HG02571 (cell line): ENCODE measurements around the gene SLC26A3.

Experiments
- ATAC-seq: cut with Tn5 transposase; IDR thresholded peaks from one replicate; pipeline ENCODE4 v1.9.1; 2021; ENCODE audit warnings: mild to moderate bottlenecking, moderate library complexity; ENCODE audit not compliant: unreplicated experiment

The SLC26A3 gene

DNA sequence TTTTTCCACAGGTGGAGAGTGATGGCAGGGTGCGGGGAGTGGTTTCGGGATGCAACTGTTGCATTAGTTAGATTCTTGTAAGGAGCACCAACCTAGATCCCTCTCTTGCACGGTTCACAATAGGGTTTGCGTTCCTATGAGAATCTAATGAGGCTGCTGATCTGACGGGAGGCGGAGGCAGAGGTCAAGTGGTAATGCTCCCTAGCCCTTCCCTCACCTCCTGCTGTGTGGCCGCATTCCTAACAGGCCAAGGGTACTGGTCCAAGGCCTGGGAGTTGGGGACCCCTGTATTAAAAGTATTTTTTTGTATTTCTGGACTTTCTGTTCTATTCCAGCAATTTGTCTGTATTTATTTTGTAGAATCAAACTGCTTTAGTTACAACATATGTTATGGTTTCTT lies 51.9 kb downstream of the SLC26A3 start:
- ATAC-seq, result no peak

DNA sequence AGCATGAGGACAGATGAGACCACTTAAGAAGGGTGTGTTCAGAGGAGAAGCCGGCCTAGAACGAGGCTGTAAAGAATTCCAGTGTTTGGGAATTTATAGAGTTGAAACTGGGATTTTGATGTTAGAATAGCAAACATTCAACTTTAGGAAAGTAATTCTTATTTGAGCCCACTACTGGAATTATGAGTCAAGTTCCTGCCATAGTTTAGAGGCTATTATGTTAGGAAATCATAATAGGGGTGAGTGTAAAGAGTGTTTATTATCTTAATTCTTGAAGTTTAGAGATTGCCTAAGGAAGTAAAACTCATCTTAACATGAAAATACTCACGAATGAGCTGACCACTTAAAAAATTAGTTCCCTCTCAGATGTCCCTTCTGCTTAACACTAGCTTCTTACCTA lies 57.0 kb downstream of the SLC26A3 start:
- ATAC-seq, result no peak

DNA sequence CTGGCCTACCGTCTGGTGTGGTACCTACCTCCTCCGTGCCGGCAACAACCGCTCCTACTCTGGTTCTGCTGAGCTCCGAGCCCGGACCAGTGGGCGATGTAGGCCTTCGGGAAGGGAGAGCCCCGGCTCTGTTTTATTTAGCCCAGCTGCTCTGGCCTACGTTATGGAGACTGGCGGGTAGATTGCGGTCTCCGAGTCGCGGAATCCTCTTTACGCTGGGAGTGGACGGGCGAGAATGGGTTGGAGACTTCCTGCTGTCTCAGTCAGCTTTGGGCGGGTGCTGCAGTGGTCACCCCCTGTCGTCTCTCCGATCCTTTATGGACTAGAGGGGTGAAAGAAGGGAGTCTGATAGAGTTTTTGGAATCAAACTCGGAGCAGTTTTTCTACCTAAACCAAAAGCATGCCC lies 58.7 kb downstream of the SLC26A3 start:
- peak; percentile 38 for ATAC-seq

DNA sequence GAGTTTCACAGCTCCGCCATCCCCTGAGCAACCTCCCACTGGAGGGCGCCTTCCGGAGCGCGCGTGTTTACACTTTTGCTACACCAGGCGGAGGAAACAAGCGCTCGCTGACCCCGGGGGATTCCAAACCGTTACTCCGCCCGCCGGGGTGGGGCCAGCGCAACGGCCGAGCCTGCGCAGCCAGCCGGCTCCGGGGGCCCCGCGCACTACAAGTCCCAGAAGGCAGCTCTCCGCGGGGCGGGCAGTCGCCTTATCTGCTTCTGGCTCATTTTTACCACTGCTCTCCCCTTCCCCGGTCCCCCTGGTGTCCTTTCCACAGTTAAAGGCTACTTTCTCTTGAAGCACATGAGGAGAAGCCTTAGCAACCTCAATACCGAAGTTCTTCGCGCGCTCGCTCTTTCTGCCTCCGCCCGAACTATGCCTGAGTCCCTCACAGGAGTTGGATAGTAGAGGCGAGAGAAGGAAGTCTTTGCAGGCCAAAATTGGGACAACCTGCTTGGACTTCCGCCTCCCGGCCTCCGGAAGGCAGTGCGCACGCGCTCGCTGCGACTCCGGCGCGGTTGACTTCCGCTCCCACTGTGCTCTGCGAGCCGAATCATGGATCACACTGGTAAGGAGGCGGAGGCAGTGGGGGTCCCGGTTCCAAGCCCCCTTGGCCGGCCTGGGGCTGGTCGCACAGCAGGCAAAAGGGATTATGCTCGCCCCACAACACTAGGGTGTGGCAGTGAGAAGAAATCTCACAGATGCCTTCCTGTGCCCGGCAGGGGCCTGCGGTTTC lies 59.3 kb downstream of the SLC26A3 start, which contains the start of gene CBLL1:
CBLL1 (plus strand) TSS at position 576 of the 778 bp plus-strand sequence; CDS start at position 598, 22 bp downstream.
- ATAC-seq, result peak; percentile 93

DNA sequence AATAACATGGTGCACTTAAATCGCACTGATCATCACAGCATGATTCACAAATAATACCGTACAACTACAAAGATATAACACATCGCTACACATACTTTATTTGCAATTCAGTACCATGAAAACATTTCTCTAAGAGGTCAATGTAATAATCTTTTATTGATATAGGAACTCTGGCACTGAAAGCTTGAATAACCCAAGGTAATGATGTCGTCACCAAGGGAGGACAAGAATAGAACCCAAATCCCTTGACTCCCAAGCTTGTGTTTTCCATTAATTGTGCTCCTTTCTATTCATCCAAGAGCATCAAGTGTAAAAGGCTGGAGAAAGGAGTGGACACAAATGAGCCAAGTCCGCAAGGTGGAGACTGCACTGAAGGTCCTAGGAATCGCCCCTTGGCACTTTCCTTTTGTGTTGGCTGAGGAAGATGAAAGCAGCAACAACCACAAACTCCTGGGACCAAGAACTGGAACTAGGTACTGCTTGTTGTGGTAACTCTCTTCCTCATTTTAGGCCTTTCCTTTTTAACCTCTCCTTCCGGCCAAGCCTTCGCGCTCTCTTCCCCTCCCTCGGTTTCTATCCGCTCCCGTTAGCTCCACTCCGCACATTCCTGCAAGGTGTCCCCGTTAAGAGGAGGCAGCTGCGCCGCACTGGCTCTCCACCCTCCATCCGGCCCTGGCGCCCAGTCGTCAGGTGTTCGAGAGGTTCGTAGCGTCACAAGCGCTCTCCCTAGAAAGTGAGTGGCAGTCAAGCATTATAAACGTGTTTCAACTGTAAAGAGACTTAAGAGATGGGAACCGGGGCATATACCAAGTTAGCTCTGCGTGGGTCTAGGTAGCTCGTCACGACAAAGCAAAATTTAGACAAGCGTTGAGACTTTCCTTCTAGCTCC lies 60.1 kb downstream of the SLC26A3 start:
- ATAC-seq, result peak; percentile 21

DNA sequence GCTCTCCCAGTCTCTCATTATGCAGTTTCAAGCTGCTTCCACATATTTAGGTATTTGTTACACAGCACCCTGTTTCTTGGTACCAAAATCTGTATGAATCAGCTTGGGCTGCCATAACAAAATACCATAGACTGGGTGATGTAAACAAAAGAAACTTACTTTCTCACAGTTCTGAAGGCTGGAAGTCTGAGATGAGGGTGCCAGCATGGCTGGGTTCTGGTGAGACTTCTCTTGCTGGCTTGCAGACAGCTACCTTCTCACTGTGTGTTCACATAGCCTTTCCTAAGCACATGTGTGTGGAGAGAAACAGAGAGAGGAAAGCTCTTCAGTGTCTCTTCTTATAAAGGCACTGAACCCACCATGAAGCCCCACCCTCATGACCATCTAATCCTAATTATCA lies 74.7 kb downstream of the SLC26A3 start:
- no peak for ATAC-seq

DNA sequence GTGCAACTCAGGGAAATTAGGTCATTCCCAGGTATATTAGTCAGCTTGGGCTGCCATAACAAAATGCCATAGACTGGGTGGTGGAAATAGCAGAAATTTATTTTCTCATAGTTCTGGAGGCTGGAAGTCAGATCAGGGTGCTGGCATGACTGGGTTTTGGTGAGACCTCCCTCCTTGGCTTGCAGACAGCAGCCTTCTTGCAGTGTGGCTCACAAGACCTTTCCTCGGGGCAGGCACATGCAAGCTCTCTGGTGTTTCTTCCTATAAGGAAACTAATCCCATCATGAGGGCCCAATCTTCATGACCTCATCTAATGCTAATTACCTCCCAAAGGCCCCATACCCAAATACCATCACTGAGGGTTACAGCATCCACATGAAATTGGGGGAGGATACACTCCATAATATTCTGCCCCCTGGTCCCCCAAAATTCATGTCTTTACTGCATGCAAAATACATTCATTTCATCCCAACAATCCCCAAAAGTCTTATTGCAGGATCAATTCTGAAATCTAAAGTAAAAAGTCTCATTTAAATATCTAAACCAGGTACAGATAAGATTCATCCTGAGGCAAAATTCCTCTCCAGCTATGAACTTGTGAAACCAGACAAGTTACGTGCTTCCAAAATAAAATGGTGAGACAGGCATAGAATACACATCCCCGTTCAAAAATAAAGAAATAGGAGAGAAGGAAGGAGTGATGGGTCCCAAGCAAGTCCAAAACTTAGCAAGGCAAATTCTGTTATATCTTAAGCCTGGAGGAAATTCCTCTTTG lies 76.5 kb downstream of the SLC26A3 start:
- no peak for ATAC-seq

DNA sequence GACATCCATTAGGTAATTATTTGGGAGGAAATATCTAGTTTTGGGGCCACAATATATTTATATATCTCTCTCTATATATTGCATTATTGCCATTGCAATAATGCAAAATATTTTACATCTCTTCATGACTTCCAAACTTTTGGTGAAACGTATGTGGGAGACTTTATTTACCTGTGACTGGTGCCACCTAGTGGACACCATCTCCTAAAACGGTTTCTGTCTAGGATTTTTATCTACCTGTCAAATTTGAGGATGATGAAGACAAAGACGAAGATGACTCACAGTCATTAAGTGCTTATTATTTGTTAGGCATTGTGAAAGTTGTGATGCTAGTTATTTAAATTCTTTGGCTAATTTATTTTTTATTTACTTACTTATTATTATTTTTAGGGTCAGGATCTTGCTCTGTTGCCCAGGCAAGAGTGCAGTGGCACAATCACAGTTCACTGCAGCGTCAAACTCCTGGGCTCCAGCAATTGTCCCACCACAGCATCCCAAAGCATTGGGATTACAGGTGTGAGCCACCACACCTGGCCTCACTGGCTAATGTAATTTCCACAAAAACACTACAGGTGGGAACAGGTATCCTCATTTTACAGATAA lies 77.8 kb downstream of the SLC26A3 start:
- no peak for ATAC-seq

DNA sequence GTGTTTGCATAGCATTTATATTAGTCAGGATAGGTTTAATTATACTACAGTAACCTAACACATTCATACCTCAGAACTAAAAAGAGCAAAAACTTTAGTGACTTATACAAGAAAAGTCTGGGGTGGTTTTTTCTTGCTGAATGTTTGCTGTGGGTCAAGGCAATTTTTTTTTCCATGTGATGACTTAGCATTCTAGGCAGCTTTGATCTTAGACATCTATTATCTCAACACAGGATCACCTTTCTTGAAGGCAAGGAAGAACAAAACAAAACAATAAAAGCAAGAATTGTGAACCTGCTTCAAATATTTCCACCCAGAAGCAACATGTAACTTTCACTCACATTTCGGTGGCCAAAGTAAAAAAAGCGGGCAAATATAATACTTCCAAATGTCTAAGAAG lies 79.8 kb downstream of the SLC26A3 start:
- ATAC-seq, result no peak

DNA sequence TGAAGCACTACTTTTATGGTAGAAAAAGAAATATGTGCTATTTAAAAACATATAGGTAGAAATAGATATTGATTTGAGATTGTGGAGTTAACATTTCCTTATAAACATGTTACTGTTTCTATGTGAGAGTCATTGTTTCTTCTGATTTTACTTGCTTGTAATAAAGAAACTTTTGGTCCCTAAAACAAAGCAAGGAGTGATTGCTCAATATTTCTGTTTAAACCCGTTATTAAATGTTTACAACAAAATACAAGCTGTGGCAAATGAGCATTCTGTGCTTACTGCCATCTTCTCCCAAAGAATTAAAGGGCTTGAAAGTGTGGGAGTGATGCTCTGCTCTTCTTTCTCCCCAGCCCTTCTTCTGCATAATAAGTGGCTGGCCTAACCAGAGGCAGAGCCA lies 81.7 kb downstream of the SLC26A3 start:
- ATAC-seq, result no peak

DNA sequence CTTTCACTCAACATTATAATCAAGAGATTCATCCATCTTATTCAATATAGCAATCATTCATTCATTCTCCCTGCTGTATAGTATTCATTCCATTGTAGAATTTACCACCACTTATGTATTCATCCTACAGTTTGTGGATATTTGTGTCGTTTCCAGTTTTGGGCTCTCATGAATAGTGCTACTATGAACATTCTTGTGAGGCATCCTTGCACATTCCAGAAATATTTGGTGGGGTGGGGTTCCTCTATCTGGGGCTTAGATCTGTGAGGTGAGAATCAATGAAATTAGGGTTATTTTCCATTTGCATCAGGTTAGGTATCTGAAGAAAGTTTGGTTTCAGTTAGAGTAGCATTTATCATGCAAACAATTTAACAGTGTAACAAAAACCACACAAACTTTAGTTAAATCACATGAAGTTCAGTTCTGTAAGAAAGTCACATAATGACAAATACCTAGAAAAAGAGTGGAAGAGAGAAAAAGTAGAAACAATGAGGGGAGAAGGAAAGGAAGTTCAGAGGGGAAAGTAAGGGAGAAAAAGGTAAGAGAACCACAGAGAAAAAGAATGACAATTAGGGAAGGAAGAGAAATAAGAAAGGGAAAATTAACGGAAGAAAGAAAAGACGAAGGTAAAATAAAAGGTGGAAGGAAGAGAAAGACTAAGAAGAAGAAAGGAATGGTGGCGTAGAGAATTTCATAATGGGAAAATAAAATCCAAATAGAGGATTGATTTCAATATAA lies 84.4 kb downstream of the SLC26A3 start:
- ATAC-seq, result no peak

DNA sequence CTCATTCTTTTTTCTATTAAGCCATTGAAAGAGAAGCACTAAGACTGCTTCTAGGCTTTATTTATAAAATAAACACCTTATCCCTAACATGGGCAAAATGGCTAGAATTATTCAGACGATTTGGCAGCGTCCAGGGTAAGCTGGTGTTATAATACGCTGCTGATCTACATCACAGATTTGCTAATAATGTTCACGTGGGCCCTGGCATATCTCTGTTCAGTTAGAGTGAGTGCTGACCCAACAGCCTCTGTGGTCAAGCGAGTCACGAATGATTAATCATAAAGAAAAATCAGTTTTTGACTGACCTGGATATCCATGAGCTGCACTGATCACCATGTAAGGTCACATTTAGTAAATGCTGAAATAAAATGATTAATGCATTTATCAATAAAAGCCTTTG lies 87.5 kb downstream of the SLC26A3 start:
- no peak for ATAC-seq
